Peyer's patch (tissue), 4 donors: Measurements from ENCODE around the gene RHOJ. TPM values are rescaled to one million over a fixed set of nuclear protein-coding genes. Genes with fewer than 3 reads are reported as not detected.
"Not testable (repeated sequence)": the region's sequence is repeated elsewhere in the genome, so short reads cannot be mapped to it uniquely, and the experiment has no call there.

ENCODE experiments used
- DNase-seq, 3 donors: peaks; one replicate each; pipeline ENCODE4 v3.0.0-alpha.2; 2017 to 2019
- H3K27ac ChIP-seq, 4 donors: fragments of 200-600 bp; sonication (generic); one replicate each; pipeline ENCODE4 v1.5.1; 2016 to 2019
- H3K27me3 ChIP-seq, 2 donors: fragments of 200-600 bp; sonication (generic); one replicate each; pipeline ENCODE4 v1.5.1; 2019
- H3K36me3 ChIP-seq, 3 donors: fragments of 200-600 bp; sonication (generic); one replicate each; pipeline ENCODE4 v1.5.1; 2016 to 2019
- H3K4me1 ChIP-seq, 4 donors: fragments of 200-600 bp; sonication (generic); one replicate each; pipeline ENCODE4 v1.5.1; 2016 to 2019
- H3K4me3 ChIP-seq, 4 donors: fragments of 200-600 bp; sonication (generic); 1 replicate in 3 of 4; 2 replicates in 1 of 4; pipeline ENCODE4 v1.5.1; 2016 to 2019; ENCODE audit warnings: mild to moderate bottlenecking in 1 of 4
- H3K9me3 ChIP-seq, 4 donors: fragments of 200-600 bp; sonication (generic); one replicate each; pipeline ENCODE4 v1.5.1; 2016 to 2019; ENCODE audit warnings: mild to moderate bottlenecking in 1 of 4
- POLR2A ChIP-seq, 2 donors: fragments of 450-650 bp; IDR thresholded peaks; one replicate each; pipeline ENCODE4 v1.5.1; 2017; ENCODE audit warnings: antibody characterized with exemption in 2 of 2, mild to moderate bottlenecking in 2 of 2, moderate library complexity in 2 of 2
- total RNA-seq, 4 donors: library from RNA; depleted of rRNA; stranded (reverse); fragments of >200 nt; gene quantifications; one replicate each; pipeline ENCODE4 v1.1.0, GENCODE V29; 2016
- TF ChIP-seq, protein P1 (sequence below), 6 experiments: fragments of 450-650 bp in 4 of 6; fragments of 200-600 bp in 2 of 6; sonication (generic) in 1 of 6; IDR thresholded peaks; one replicate each; pipeline ENCODE4 v1.5.1; 2017 to 2019; ENCODE audit warnings: antibody characterized with exemption in 6 of 6, mild to moderate bottlenecking in 3 of 6, moderate library complexity in 1 of 6

The RHOJ gene
- 10 to 100 TPM in 1 of 4 donors, 1 to 10 TPM in 3; 3.0 to 43.7 (median 4.7) TPM for total RNA-seq

- Histone ChIP-seq H3K27me3 (no peaks in the 10 kb centered on the region), H3K36me3 (no peaks in the 10 kb centered on the region), H3K9me3 (no peaks in the 10 kb centered on the region), H3K4me1 (no peaks in the 10 kb centered on the region), H3K27ac (peak within 1 kb of the TSS; percentile 35 to 90 (median 65)), H3K4me3 (peak within 1 kb of the TSS; percentile 10 to 54 (median 30))
- DNase-seq: peak in 2 of 3 donors; percentile 44 to 46
- TF ChIP-seq, protein P1, sequence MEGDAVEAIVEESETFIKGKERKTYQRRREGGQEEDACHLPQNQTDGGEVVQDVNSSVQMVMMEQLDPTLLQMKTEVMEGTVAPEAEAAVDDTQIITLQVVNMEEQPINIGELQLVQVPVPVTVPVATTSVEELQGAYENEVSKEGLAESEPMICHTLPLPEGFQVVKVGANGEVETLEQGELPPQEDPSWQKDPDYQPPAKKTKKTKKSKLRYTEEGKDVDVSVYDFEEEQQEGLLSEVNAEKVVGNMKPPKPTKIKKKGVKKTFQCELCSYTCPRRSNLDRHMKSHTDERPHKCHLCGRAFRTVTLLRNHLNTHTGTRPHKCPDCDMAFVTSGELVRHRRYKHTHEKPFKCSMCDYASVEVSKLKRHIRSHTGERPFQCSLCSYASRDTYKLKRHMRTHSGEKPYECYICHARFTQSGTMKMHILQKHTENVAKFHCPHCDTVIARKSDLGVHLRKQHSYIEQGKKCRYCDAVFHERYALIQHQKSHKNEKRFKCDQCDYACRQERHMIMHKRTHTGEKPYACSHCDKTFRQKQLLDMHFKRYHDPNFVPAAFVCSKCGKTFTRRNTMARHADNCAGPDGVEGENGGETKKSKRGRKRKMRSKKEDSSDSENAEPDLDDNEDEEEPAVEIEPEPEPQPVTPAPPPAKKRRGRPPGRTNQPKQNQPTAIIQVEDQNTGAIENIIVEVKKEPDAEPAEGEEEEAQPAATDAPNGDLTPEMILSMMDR (IDR thresholded peaks at IDR 0.05): no peak
- TF ChIP-seq POLR2A (IDR thresholded peaks at IDR 0.05): no peak
Observed at GRCh38 chr14:63204407-63205043, at the start of gene RHOJ. RHOJ (plus strand) TSS chr14:63204443; CDS start chr14:63204870, 427 bp downstream.

GRCh38 chr14:63155511-63156185, 48.6 kb upstream of the RHOJ start:
- Histone ChIP-seq H3K36me3 (no peaks in the 10 kb centered on the region), H3K27me3 (no peaks in the 10 kb centered on the region), H3K4me3 (no peak overlapping the region), H3K9me3 (no peaks in the 10 kb centered on the region), H3K27ac (no peak overlapping the region), H3K4me1 (no peaks in the 10 kb centered on the region)
- TF ChIP-seq, protein P1 (IDR thresholded peaks at IDR 0.05): no peak
- TF ChIP-seq POLR2A (IDR thresholded peaks at IDR 0.05): no peak
- no peak for DNase-seq

- Histone ChIP-seq H3K36me3 (no peaks in the 10 kb centered on the region), H3K27ac (no peak overlapping the region), H3K4me1 (no peaks in the 10 kb centered on the region), H3K4me3 (no peak overlapping the region), H3K9me3 (no peaks in the 10 kb centered on the region), H3K27me3 (no peaks in the 10 kb centered on the region)
- TF ChIP-seq, protein P1 (IDR thresholded peaks at IDR 0.05): no peak
- no peak for TF ChIP-seq POLR2A (IDR thresholded peaks at IDR 0.05)
- no peak for DNase-seq
Observed at GRCh38 chr14:63157195-63157594, 47.0 kb upstream of the RHOJ start.

DNA sequence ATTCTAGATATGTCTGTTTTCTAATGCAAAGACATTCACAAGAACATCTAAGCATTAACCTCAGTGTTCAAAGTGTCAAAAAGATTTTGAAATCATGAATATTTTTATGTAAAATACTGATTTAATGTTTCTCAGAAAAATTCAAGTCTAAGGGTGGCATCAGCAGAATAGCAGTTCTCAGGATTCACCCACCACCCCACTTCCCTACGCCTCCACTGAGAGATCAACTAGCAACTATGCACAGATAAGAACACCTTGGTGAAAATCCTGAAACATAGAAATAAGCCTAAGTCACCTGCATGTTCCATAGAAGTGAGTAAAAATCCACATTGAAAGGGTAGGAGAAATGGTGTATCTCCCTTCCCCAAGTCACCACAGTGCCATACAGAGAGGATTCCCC, 40.9 kb upstream of the RHOJ start:
- Histone ChIP-seq H3K36me3 (no peaks in the 10 kb centered on the region), H3K4me1 (no peaks in the 10 kb centered on the region), H3K9me3 (peaks cover 0 to 4% (median 0%) of the 10 kb centered on the region in 4 donors), H3K4me3 (no peak overlapping the region), H3K27ac (no peak overlapping the region), H3K27me3 (no peaks in the 10 kb centered on the region)
- no peak for DNase-seq
- TF ChIP-seq, protein P1 (IDR thresholded peaks at IDR 0.05): no peak
- TF ChIP-seq POLR2A (IDR thresholded peaks at IDR 0.05): no peak

GRCh38 chr14:63164108-63164683, 40.0 kb upstream of the RHOJ start:
- no peak overlapping the region for H3K4me3 ChIP-seq
- TF ChIP-seq, protein P1 (IDR thresholded peaks at IDR 0.05): no peak
- no peak for TF ChIP-seq POLR2A (IDR thresholded peaks at IDR 0.05)
- DNase-seq: no peak
- H3K9me3 ChIP-seq: peaks cover 0 to 4% (median 0%) of the 10 kb centered on the region in 4 donors
- no peak overlapping the region for H3K27ac ChIP-seq
- no peaks in the 10 kb centered on the region for H3K36me3 ChIP-seq
- H3K27me3 ChIP-seq: no peaks in the 10 kb centered on the region
- H3K4me1 ChIP-seq: no peaks in the 10 kb centered on the region

- not testable (repeated sequence) for H3K27ac ChIP-seq, H3K36me3 ChIP-seq, DNase-seq, H3K27me3 ChIP-seq, H3K9me3 ChIP-seq, H3K4me1 ChIP-seq, H3K4me3 ChIP-seq
Observed at GRCh38 chr14:63165267-63165666, 39.0 kb upstream of the RHOJ start.
